OCI-LY7 (cell line): ENCODE results near the gene PLXNA4. TPM values are rescaled to one million over a fixed set of nuclear protein-coding genes. Genes with fewer than 3 reads are reported as not detected.

Source experiments
- BruUV-seq: library from RNA; stranded (reverse); fragments of 400-500 nt; replicated peaks from 2 replicates; lab custom pipeline; 2021; lab: Mats Ljungman, UMichigan
- CTCF ChIA-PET: fragments of 300-600 bp; sonication (Branson Sonifier 250); formaldehyde crosslinking; loops from one replicate; lab custom pipeline; 2022; ENCODE audit warnings: antibody characterized with exemption; ENCODE audit not compliant: unreplicated experiment; lab: Charles Lee
- POLR2A ChIA-PET: fragments of 300-600 bp; sonication (Branson Sonifier 250); formaldehyde crosslinking; loops from one replicate; lab custom pipeline; 2022; ENCODE audit warnings: antibody characterized with exemption; lab: Charles Lee
- DNase-seq: peaks from one replicate; pipeline ENCODE4 v3.0.0-alpha.2; 2015; ENCODE audit warnings: low spot score
- H2AFZ ChIP-seq: fragments of 200-600 bp; sonication (generic), shearing (Covaris generic); 2 replicates; pipeline ENCODE4 v1.6.1; 2014; ENCODE audit warnings: mild to moderate bottlenecking, antibody characterized with exemption, low read length, moderate library complexity
- H3K27ac ChIP-seq: fragments of 200-600 bp; sonication (generic); 2 replicates; pipeline ENCODE4 v1.5.1; 2014; ENCODE audit warnings: mixed run types, low read depth, mild to moderate bottlenecking, moderate library complexity, low read length, inconsistent platforms; ENCODE audit not compliant: poor library complexity, severe bottlenecking
- H3K36me3 ChIP-seq: fragments of 200-600 bp; sonication (generic); 2 replicates; pipeline ENCODE4 v1.6.1; 2014; ENCODE audit warnings: mild to moderate bottlenecking, antibody characterized with exemption, low read length, moderate library complexity, mixed read lengths; ENCODE audit not compliant: insufficient read depth
- H3K4me1 ChIP-seq: fragments of 200-600 bp; sonication (generic); 2 replicates; pipeline ENCODE4 v1.5.1; 2014; ENCODE audit warnings: mild to moderate bottlenecking, low read length; ENCODE audit not compliant: insufficient read depth, poor library complexity, severe bottlenecking
- H3K4me2 ChIP-seq: fragments of 200-600 bp; sonication (generic); 2 replicates; pipeline ENCODE4 v1.6.1; 2014; ENCODE audit warnings: mild to moderate bottlenecking, low read length
- H3K4me3 ChIP-seq: fragments of 200-600 bp; sonication (generic); 2 replicates; pipeline ENCODE4 v1.5.1; 2014; ENCODE audit warnings: mild to moderate bottlenecking, low read depth, low read length; ENCODE audit not compliant: poor library complexity, severe bottlenecking
- H3K79me2 ChIP-seq: fragments of 200-600 bp; sonication (generic); 2 replicates; pipeline ENCODE4 v1.6.1; 2016; ENCODE audit warnings: low read depth, mild to moderate bottlenecking, low read length, moderate library complexity, mixed read lengths; ENCODE audit not compliant: insufficient read depth
- H3K9me2 ChIP-seq: fragments of 200-600 bp; sonication (generic); 2 replicates; pipeline ENCODE4 v1.6.1; 2016; ENCODE audit warnings: mild to moderate bottlenecking, low read length, mixed read lengths; ENCODE audit not compliant: insufficient read depth
- H3K9me3 ChIP-seq: fragments of 200-600 bp; sonication (generic); 2 replicates; pipeline ENCODE4 v1.6.1; 2014; ENCODE audit warnings: mild to moderate bottlenecking, mixed run types, low read length, mixed read lengths
- H4K20me1 ChIP-seq: fragments of 200-600 bp; sonication (generic); 2 replicates; pipeline ENCODE4 v1.6.1; 2014; ENCODE audit warnings: mild to moderate bottlenecking, antibody characterized with exemption, low read length, moderate library complexity, mixed read lengths; ENCODE audit not compliant: insufficient read depth
- CTCF ChIP-seq: fragments of 200-600 bp; sonication (generic); conservative IDR thresholded peaks from 2 replicates; pipeline ENCODE4 v1.5.1; 2014; ENCODE audit warnings: mild to moderate bottlenecking, antibody characterized with exemption, low read length, moderate library complexity, mixed read lengths
- EZH2phosphoT487 ChIP-seq: fragments of 200-600 bp; sonication (generic); IDR thresholded peaks from 2 replicates; pipeline ENCODE4 v1.6.1; 2018; ENCODE audit warnings: low read depth, borderline replicate concordance, mild to moderate bottlenecking, mixed run types, antibody characterized with exemption, low read length, moderate library complexity, mixed read lengths
- intact Hi-C: fragments of 100-400 bp; cut with micrococcal nuclease; formaldehyde crosslinking; loops from one replicate; pipeline ENCODE4 v1.10.0; 2022; ENCODE audit not compliant: unreplicated experiment
- total RNA-seq, 2 experiments: library from RNA; depleted of rRNA in 1 of 2; stranded (reverse); fragments of >200 nt in 1 of 2; shearing (Covaris generic) in 1 of 2; gene quantifications; 2 replicates each; pipeline ENCODE4 v1.2.3, GENCODE V29; 2014 to 2022

PLXNA4 gene
- total RNA-seq, 2 experiments from 2014 or later, result not detected

GRCh38 chr7:132577206-132578049 lies 1.2 kb upstream of the PLXNA4 start:
- Histone ChIP-seq H3K79me2 (no peaks in the 10 kb centered on the region), H2AFZ (no peak overlapping the region), H3K9me3 (no peaks in the 10 kb centered on the region), H3K27ac (no peak overlapping the region), H3K4me1 (no peaks in the 10 kb centered on the region), H3K9me2 (no peaks in the 10 kb centered on the region), H3K4me3 (no peak overlapping the region), H4K20me1 (no peaks in the 10 kb centered on the region; the same call in 1 of the 2 replicates), H3K36me3 (no peaks in the 10 kb centered on the region), H3K4me2 (no peak overlapping the region)
- intact Hi-C loops, result no loop called here
- POLR2A ChIA-PET, result no interaction called here
- BruUV-seq, result no TSS peak
- CTCF ChIA-PET, result no interaction called here
- TF ChIP-seq EZH2phosphoT487, result no peak
- TF ChIP-seq CTCF, result no peak
- no peak for DNase-seq

- no peak overlapping the region for H3K4me2 ChIP-seq
- ChIA-PET CTCF (no interaction called here), POLR2A (no interaction called here)
- H3K79me2 ChIP-seq, result no peaks in the 10 kb centered on the region
- intact Hi-C loops, result no loop called here
- BruUV-seq, result no TSS peak
- no peaks in the 10 kb centered on the region; the same call in 1 of the 2 replicates for H4K20me1 ChIP-seq
- H3K4me1 ChIP-seq, result no peaks in the 10 kb centered on the region
- no peak overlapping the region for H3K4me3 ChIP-seq
- no peaks in the 10 kb centered on the region for H3K9me3 ChIP-seq
- no peaks in the 10 kb centered on the region for H3K36me3 ChIP-seq
- no peak overlapping the region for H3K27ac ChIP-seq
- H2AFZ ChIP-seq, result no peak overlapping the region
- TF ChIP-seq CTCF, result no peak
- no peak for TF ChIP-seq EZH2phosphoT487
- no peaks in the 10 kb centered on the region for H3K9me2 ChIP-seq
- DNase-seq, result no peak
These were observed 433 bp upstream of the PLXNA4 start for GRCh38 chr7:132576721-132577085.

GRCh38 chr7:132575419-132575981 lies 770 bp downstream of the PLXNA4 start:
- POLR2A ChIA-PET, result no interaction called here
- no peak overlapping the region for H3K27ac ChIP-seq
- no peak overlapping the region for H2AFZ ChIP-seq
- no peaks in the 10 kb centered on the region for H3K9me3 ChIP-seq
- H3K79me2 ChIP-seq, result no peaks in the 10 kb centered on the region
- CTCF ChIA-PET, result no interaction called here
- H4K20me1 ChIP-seq, result no peaks in the 10 kb centered on the region; the same call in 1 of the 2 replicates
- no peaks in the 10 kb centered on the region for H3K9me2 ChIP-seq
- no peak for TF ChIP-seq EZH2phosphoT487
- no peak for TF ChIP-seq CTCF
- H3K4me2 ChIP-seq, result no peak overlapping the region
- DNase-seq, result no peak
- BruUV-seq, result no TSS peak
- H3K4me3 ChIP-seq, result no peak overlapping the region
- H3K4me1 ChIP-seq, result no peaks in the 10 kb centered on the region
- intact Hi-C loops, result no loop called here
- no peaks in the 10 kb centered on the region for H3K36me3 ChIP-seq
